Suprapubic skin (tissue), 4 donors: ENCODE results near the gene NRG3. TPM values are rescaled to one million over a fixed set of nuclear protein-coding genes. Genes with fewer than 3 reads are reported as not detected.
"Not testable (repeated sequence)": the region's sequence is repeated elsewhere in the genome, so short reads cannot be mapped to it uniquely, and the experiment has no call there.

Experiments
- DNase-seq, 2 donors: peaks; one replicate each; pipeline ENCODE4 v3.0.0-alpha.2; 2019; ENCODE audit warnings: low spot score in 2 of 2
- H3K27ac ChIP-seq: fragments of 200-600 bp; sonication (generic); one replicate; pipeline ENCODE4 v1.5.1; 2019
- H3K27me3 ChIP-seq: fragments of 200-600 bp; sonication (generic); one replicate; pipeline ENCODE4 v1.5.1; 2019
- H3K36me3 ChIP-seq: fragments of 200-600 bp; sonication (generic); one replicate; pipeline ENCODE4 v1.5.1; 2019
- H3K4me1 ChIP-seq: fragments of 200-600 bp; sonication (generic); one replicate; pipeline ENCODE4 v1.5.1; 2019
- H3K4me3 ChIP-seq: fragments of 200-600 bp; sonication (generic); one replicate; pipeline ENCODE4 v1.5.1; 2019; ENCODE audit warnings: mild to moderate bottlenecking
- H3K9me3 ChIP-seq: fragments of 200-600 bp; sonication (generic); one replicate; pipeline ENCODE4 v1.5.1; 2019
- CTCF ChIP-seq, 2 donors: fragments of 200-600 bp in 1 of 2; fragments of 450-650 bp in 1 of 2; sonication (generic) in 1 of 2; IDR thresholded peaks; one replicate each; pipeline ENCODE4 v1.5.1; 2016 to 2019; ENCODE audit warnings: antibody characterized with exemption in 2 of 2, mild to moderate bottlenecking in 1 of 2, moderate library complexity in 1 of 2
- EP300 ChIP-seq: sonication (generic); formaldehyde crosslinking; IDR thresholded peaks from one replicate; pipeline ENCODE4 v1.6.1; 2017; ENCODE audit warnings: antibody characterized with exemption
- POLR2A ChIP-seq, 2 donors: fragments of 450-650 bp; IDR thresholded peaks; one replicate each; pipeline ENCODE4 v1.6.1; 2017; ENCODE audit warnings: antibody characterized with exemption in 2 of 2, mild to moderate bottlenecking in 2 of 2, moderate library complexity in 2 of 2
- POLR2AphosphoS5 ChIP-seq, 3 donors: sonication (generic); formaldehyde crosslinking; IDR thresholded peaks; one replicate each; pipeline ENCODE4 v1.6.1; 2017; ENCODE audit warnings: antibody characterized with exemption in 3 of 3
- WGBS: methylation state at CpG from one replicate; pipeline ENCODE4 v1.1.5; 2018; 5-methylcytosine and 5-hydroxymethylcytosine counted together
- total RNA-seq, 4 donors: library from RNA; depleted of rRNA; stranded (reverse); fragments of >200 nt; gene quantifications; one replicate each; pipeline ENCODE4 v1.1.0, GENCODE V29; 2016

The NRG3 gene
- total RNA-seq, 4 donors from 2014 or later = 0.65 to 3.5 (median 1.3) TPM

GRCh38 chr10:82660205-82660604, 785.2 kb downstream of the NRG3 start:
- Histone ChIP-seq H3K9me3 (no peaks in the 10 kb centered on the region), H3K27ac (no peak overlapping the region), H3K27me3 (no peaks in the 10 kb centered on the region), H3K4me3 (no peak overlapping the region), H3K4me1 (no peaks in the 10 kb centered on the region), H3K36me3 (no peaks in the 10 kb centered on the region)
- no peak for TF ChIP-seq POLR2AphosphoS5 (IDR thresholded peaks at IDR 0.05)
- DNase-seq = no peak

DNA sequence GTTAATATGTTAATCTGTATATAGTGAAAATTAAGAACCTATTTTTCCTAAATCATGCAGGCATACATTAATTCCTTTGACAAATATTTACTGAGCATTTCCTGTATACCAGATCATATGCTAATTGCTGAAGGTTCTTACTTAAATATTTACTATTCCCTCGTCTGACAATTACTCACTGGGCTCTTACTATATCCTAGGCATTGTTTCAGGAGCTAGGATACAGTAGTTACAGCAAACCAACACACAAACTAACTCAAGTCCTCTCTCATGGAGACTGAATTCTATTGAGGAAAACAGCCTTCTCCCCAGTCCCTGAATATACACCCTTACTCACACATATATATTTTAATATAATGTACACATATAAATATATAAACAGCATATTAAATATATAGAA, 786.0 kb downstream of the NRG3 start:
- WGBS = 42% methylated on average over 1 of the region's 1 CpG
- no peaks in the 10 kb centered on the region for H3K27me3 ChIP-seq
- DNase-seq = no peak
- H3K36me3 ChIP-seq = no peaks in the 10 kb centered on the region
- no peak overlapping the region for H3K4me3 ChIP-seq
- H3K27ac ChIP-seq = no peak overlapping the region
- no peaks in the 10 kb centered on the region for H3K9me3 ChIP-seq
- TF ChIP-seq EP300 (no peak), POLR2AphosphoS5 (IDR thresholded peaks at IDR 0.05) (no peak), CTCF (IDR thresholded peaks at IDR 0.05) (no peak), POLR2A (IDR thresholded peaks at IDR 0.05) (no peak)
- no peaks in the 10 kb centered on the region for H3K4me1 ChIP-seq

DNA sequence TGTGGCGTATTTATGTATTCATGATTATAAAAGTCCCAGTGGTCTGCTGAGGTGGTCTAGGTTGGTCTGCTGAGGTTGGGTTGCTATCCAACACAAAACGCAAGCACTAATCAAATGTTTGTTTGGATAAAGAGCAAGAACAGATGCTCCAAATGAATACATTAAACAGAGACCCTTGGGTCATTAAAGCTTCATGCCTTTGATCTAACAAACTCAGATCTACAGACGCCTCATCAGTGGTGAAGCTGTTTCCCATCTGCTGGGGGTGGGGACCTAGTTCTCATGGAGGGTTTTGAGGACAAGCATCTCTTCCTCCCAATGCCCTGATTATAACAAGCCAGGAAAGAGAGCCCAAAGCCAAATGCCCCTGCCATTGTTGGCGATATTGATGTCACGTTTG, 786.7 kb downstream of the NRG3 start:
- no peak for TF ChIP-seq CTCF (IDR thresholded peaks at IDR 0.05)
- no peak for TF ChIP-seq POLR2AphosphoS5 (IDR thresholded peaks at IDR 0.05)
- TF ChIP-seq POLR2A (IDR thresholded peaks at IDR 0.05) = no peak
- Histone ChIP-seq H3K9me3 (no peaks in the 10 kb centered on the region), H3K27me3 (no peaks in the 10 kb centered on the region), H3K27ac (no peak overlapping the region), H3K4me1 (no peaks in the 10 kb centered on the region), H3K4me3 (no peak overlapping the region), H3K36me3 (no peaks in the 10 kb centered on the region)
- 78% methylated on average over 5 of the region's 5 CpGs for WGBS
- no peak for DNase-seq

- TF ChIP-seq POLR2A (IDR thresholded peaks at IDR 0.05) (no peak), EP300 (no peak), POLR2AphosphoS5 (IDR thresholded peaks at IDR 0.05) (no peak), CTCF (IDR thresholded peaks at IDR 0.05) (no peak)
- H3K9me3 ChIP-seq = no peaks in the 10 kb centered on the region
- H3K36me3 ChIP-seq = no peaks in the 10 kb centered on the region
- no peak overlapping the region for H3K27ac ChIP-seq
- DNase-seq = no peak
- WGBS = 53% methylated on average over 4 of the region's 4 CpGs
- no peaks in the 10 kb centered on the region for H3K27me3 ChIP-seq
- no peak overlapping the region for H3K4me3 ChIP-seq
- H3K4me1 ChIP-seq = no peaks in the 10 kb centered on the region
Measured at GRCh38 chr10:82668221-82668895, 793.4 kb downstream of the NRG3 start.

DNA sequence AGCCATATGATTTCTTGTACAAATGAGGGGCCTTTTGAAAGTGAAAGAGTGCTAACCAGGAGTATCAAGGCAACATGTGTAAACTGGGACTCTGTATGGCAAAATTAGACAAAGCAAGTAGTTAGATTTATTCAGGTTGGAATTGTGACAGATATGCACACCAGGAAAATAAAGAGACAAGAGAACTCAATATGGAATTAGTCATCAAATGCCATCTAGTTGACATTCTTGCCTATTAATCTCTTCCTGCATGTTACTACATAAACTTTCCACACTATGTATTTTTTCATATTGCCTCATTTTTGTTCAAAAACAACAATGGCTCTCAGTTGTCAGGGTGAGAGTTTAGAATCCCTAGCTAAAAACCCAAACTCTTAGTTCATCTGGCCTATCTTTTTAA, 799.0 kb downstream of the NRG3 start:
- DNase-seq = no peak
- TF ChIP-seq CTCF (IDR thresholded peaks at IDR 0.05) = no peak
- TF ChIP-seq EP300 = no peak
- TF ChIP-seq POLR2AphosphoS5 (IDR thresholded peaks at IDR 0.05) = no peak
- no peak for TF ChIP-seq POLR2A (IDR thresholded peaks at IDR 0.05)
- Histone ChIP-seq H3K4me3 (no peak overlapping the region), H3K9me3 (no peaks in the 10 kb centered on the region), H3K27ac (no peak overlapping the region), H3K4me1 (no peaks in the 10 kb centered on the region), H3K36me3 (no peaks in the 10 kb centered on the region), H3K27me3 (no peaks in the 10 kb centered on the region)

GRCh38 chr10:82677932-82678331, 802.9 kb downstream of the NRG3 start:
- 92% methylated on average over 9 of the region's 9 CpGs for WGBS

GRCh38 chr10:82678451-82678850, 803.5 kb downstream of the NRG3 start:
- not testable (repeated sequence) for DNase-seq, H3K4me1 ChIP-seq, H3K36me3 ChIP-seq, H3K4me3 ChIP-seq, H3K27ac ChIP-seq, H3K9me3 ChIP-seq, H3K27me3 ChIP-seq
- 87% methylated on average over 6 of the region's 6 CpGs for WGBS

More at GRCh38 chr10:82677932-82678331, 802.9 kb downstream of the NRG3 start:
- not testable (repeated sequence) for H3K27me3 ChIP-seq, H3K4me1 ChIP-seq, H3K9me3 ChIP-seq, H3K4me3 ChIP-seq, H3K27ac ChIP-seq, H3K36me3 ChIP-seq, DNase-seq
